Heart left ventricle (tissue), 13 donors: ENCODE results near the gene CD27.

Experiments
- POLR2A ChIP-seq, 2 donors: fragments of 450-650 bp; IDR thresholded peaks; one replicate each; pipeline ENCODE4 v1.6.1; 2017; ENCODE audit warnings: antibody characterized with exemption in 2 of 2, mild to moderate bottlenecking in 2 of 2, moderate library complexity in 2 of 2
- TF ChIP-seq, protein P1 (sequence below), 12 donors: fragments of 200-600 bp; sonication (generic) in 4 of 12; IDR thresholded peaks; one replicate each; pipeline versions ENCODE4 v1.5.0 to v1.8.0; 2018 to 2022; ENCODE audit warnings: antibody characterized with exemption in 12 of 12, mild to moderate bottlenecking in 5 of 12
- donor health status: ischemic (EF 13 %, LVEDD 7.1; RV severe dilation, severe dysfunction).
- donor health status: DM: no; HTN: yes; CAD: no.
- donor health status: DM: no; HTN: no; CAD: no.
- donor health status: ischemic (EF 25% LVEDD 6.9; RV normal size, moderate dysfunction).
- donor health status: ischemic (EF 25% LVEDD 5.7; RV mildly dilated, moderate dysfunction).
- donor health status: ischemic (EF 35%, LVEDD 5.7; RV mildly dilated, moderate dysfunction).
- donor health status: nonischemic (EF 11% LVEDD 7.7; RV severe dilation, severe dysfunction).
- donor health status: DM: yes; HTN: yes; CAD: no.
- donor health status: PGD.
- donor health status: ischemic (EF 29% LVEDD 5.4; RV normal size, mild dysfunction).
- donor health status: nonischemic (EF 23%, LVEDD 6.1; RV moderate dilation, normal function).

DNA sequence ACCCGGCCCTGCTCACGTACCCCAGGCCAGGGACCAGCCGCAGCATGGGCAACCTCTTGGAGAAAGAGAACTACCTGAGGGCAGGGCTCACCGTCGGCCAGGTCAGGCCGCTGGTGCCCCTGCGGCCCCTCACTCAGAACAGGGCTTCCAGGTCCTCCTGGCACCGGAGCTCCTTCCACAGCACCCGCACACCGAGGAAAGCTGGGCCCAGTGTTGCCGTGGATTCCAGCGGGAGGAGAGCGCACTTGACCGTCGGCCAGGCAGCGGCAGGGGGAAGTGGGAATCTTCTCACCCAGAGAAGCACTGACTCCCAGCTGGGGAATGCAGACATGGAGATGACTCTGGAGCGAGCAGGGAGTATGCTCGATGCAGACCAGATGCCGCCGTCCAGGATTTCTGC, 33.7 kb downstream of the CD27 start:
- TF ChIP-seq, protein P1, sequence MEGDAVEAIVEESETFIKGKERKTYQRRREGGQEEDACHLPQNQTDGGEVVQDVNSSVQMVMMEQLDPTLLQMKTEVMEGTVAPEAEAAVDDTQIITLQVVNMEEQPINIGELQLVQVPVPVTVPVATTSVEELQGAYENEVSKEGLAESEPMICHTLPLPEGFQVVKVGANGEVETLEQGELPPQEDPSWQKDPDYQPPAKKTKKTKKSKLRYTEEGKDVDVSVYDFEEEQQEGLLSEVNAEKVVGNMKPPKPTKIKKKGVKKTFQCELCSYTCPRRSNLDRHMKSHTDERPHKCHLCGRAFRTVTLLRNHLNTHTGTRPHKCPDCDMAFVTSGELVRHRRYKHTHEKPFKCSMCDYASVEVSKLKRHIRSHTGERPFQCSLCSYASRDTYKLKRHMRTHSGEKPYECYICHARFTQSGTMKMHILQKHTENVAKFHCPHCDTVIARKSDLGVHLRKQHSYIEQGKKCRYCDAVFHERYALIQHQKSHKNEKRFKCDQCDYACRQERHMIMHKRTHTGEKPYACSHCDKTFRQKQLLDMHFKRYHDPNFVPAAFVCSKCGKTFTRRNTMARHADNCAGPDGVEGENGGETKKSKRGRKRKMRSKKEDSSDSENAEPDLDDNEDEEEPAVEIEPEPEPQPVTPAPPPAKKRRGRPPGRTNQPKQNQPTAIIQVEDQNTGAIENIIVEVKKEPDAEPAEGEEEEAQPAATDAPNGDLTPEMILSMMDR (IDR thresholded peaks at IDR 0.05) = no peak
- TF ChIP-seq POLR2A (IDR thresholded peaks at IDR 0.05) = no peak
